K562 (cell line): ENCODE results near the gene TEX54. TPM values are rescaled to one million over a fixed set of nuclear protein-coding genes. Genes with fewer than 3 reads are reported as not detected.
A peak's percentile ranks its signal among the peaks of the same experiment; 100 is the strongest.

ENCODE experiments used
- ADNP ChIP-seq: fragments of 200-800 bp; sonication (Bioruptor generic); IDR thresholded peaks from 2 replicates; pipeline ENCODE4 v1.6.1; 2016; ENCODE audit warnings: missing genetic modification characterization, missing compliant biosample characterization
- ATF2 ChIP-seq: sonication (generic); formaldehyde crosslinking; IDR thresholded peaks from 2 replicates; pipeline ENCODE4 v1.8.1; 2022; ENCODE audit warnings: missing genetic modification reagents
- BMI1 ChIP-seq: fragments of 150-350 bp; IDR thresholded peaks from 2 replicates; pipeline ENCODE4 v1.6.1; 2014; ENCODE audit warnings: low read length
- CHD2 ChIP-seq: IDR thresholded peaks from 2 replicates; pipeline ENCODE4 v1.6.1; 2011; ENCODE audit warnings: low read depth, low read length
- EZH2 ChIP-seq: IDR thresholded peaks from 2 replicates; pipeline ENCODE4 v1.6.1; 2012; ENCODE audit warnings: low read depth, mild to moderate bottlenecking, inconsistent platforms, low read length, borderline replicate concordance
- GABPA ChIP-seq: fragments of 200-800 bp; sonication (Bioruptor generic); conservative IDR thresholded peaks from 2 replicates; pipeline ENCODE4 v1.6.1; 2016; ENCODE audit warnings: low read depth, missing genetic modification characterization, missing compliant biosample characterization
- HDAC3 ChIP-seq: fragments of 450-650 bp; IDR thresholded peaks from 2 replicates; pipeline ENCODE4 v1.6.1; 2018; ENCODE audit warnings: borderline replicate concordance, mild to moderate bottlenecking, moderate library complexity; ENCODE audit not compliant: partially characterized antibody
- HMG20B ChIP-seq: fragments of 250-450 bp; sonication (Bioruptor Pico); IDR thresholded peaks from 2 replicates; pipeline ENCODE4 v1.5.0; 2021; ENCODE audit warnings: mild to moderate bottlenecking
- HNRNPLL ChIP-seq: fragments of 200-400 bp; formaldehyde crosslinking; IDR thresholded peaks from 2 replicates; pipeline ENCODE4 v1.6.1; 2017; ENCODE audit warnings: low read length, low read depth, mild to moderate bottlenecking; ENCODE audit not compliant: poor library complexity, severe bottlenecking
- MCM3 ChIP-seq: fragments of 450-650 bp; IDR thresholded peaks from 2 replicates; pipeline ENCODE4 v1.6.1; 2016
- MIER1 ChIP-seq: fragments of 450-650 bp; IDR thresholded peaks from 2 replicates; pipeline ENCODE4 v1.6.1; 2016; ENCODE audit warnings: antibody characterized with exemption, mild to moderate bottlenecking, low read depth
- MTF1 ChIP-seq: fragments of 250-450 bp; sonication (Bioruptor Pico); IDR thresholded peaks from 2 replicates; pipeline ENCODE4 v1.9.0; 2021; ENCODE audit warnings: moderate library complexity, mild to moderate bottlenecking, inconsistent platforms, borderline replicate concordance
- MXI1 ChIP-seq: IDR thresholded peaks from 2 replicates; pipeline ENCODE4 v1.6.1; 2011; ENCODE audit warnings: low read depth, mild to moderate bottlenecking, improper control_type of control experiment, low read length
- NCOA1 ChIP-seq: fragments of 450-650 bp; IDR thresholded peaks from 2 replicates; pipeline ENCODE4 v1.6.1; 2016; ENCODE audit warnings: low read depth
- NR4A1 ChIP-seq, 2 experiments: fragments of 250-450 bp in 1 of 2; fragments of 450-650 bp in 1 of 2; sonication (Bioruptor Pico) in 1 of 2; IDR thresholded peaks; 2 replicates each; pipeline versions ENCODE4 v1.4.0 to v1.6.1; 2016 to 2020; ENCODE audit warnings: mild to moderate bottlenecking in 2 of 2, missing compliant biosample characterization in 1 of 2, missing genetic modification characterization in 1 of 2, moderate library complexity in 1 of 2
- SIN3B ChIP-seq: fragments of 450-650 bp; IDR thresholded peaks from 2 replicates; pipeline ENCODE4 v1.6.1; 2017; ENCODE audit warnings: low read depth, mild to moderate bottlenecking, moderate library complexity
- SRSF1 ChIP-seq: fragments of 200-400 bp; formaldehyde crosslinking; IDR thresholded peaks from 2 replicates; pipeline ENCODE4 v1.6.1; 2017; ENCODE audit warnings: mild to moderate bottlenecking, low read depth, low read length, moderate library complexity
- TFAM ChIP-seq: fragments of 250-450 bp; sonication (Bioruptor Pico); conservative IDR thresholded peaks from 2 replicates; pipeline ENCODE4 v1.5.0; 2021; ENCODE audit warnings: mild to moderate bottlenecking, moderate library complexity
- ZBTB7A ChIP-seq: IDR thresholded peaks from 2 replicates; pipeline ENCODE4 v1.6.1; 2011; ENCODE audit warnings: low read depth, mild to moderate bottlenecking, low read length, moderate library complexity, borderline replicate concordance; ENCODE audit not compliant: control insufficient read depth
- ZC3H8 ChIP-seq: fragments of 450-650 bp; IDR thresholded peaks from 2 replicates; pipeline ENCODE4 v1.6.1; 2017
- ZFP30 ChIP-seq: fragments of 250-450 bp; sonication (Bioruptor Pico); IDR thresholded peaks from 2 replicates; pipeline ENCODE4 v1.8.0; 2022; ENCODE audit warnings: moderate library complexity, mild to moderate bottlenecking, inconsistent platforms, borderline replicate concordance
- ZKSCAN3 ChIP-seq: fragments of 250-450 bp; sonication (Bioruptor Pico); IDR thresholded peaks from 2 replicates; pipeline ENCODE4 v1.4.0; 2020
- ZNF121 ChIP-seq: sonication (generic); formaldehyde crosslinking; conservative IDR thresholded peaks from 2 replicates; pipeline ENCODE4 v1.8.0; 2022; ENCODE audit warnings: missing genetic modification reagents
- ZNF253 ChIP-seq: fragments of 250-450 bp; sonication (Bioruptor Pico); conservative IDR thresholded peaks from 2 replicates; pipeline ENCODE4 v1.6.1; 2021; ENCODE audit warnings: mild to moderate bottlenecking
- ZNF584 ChIP-seq: fragments of 200-800 bp; sonication (Bioruptor generic); IDR thresholded peaks from 2 replicates; pipeline ENCODE4 v1.6.1; 2016; ENCODE audit warnings: low read depth, mild to moderate bottlenecking, missing genetic modification characterization, missing compliant biosample characterization
- ZNF639 ChIP-seq, 2 experiments: fragments of 200-800 bp in 1 of 2; sonication (Bioruptor generic) in 1 of 2; sonication (generic) in 1 of 2; formaldehyde crosslinking in 1 of 2; IDR thresholded peaks in 1 of 2; conservative IDR thresholded peaks in 1 of 2; 2 replicates each; pipeline versions ENCODE4 v1.5.0 to v1.6.1; 2016 to 2020; ENCODE audit warnings: missing compliant biosample characterization in 1 of 2, missing genetic modification characterization in 1 of 2, missing genetic modification reagents in 1 of 2
- ZNF668 ChIP-seq: fragments of 250-450 bp; sonication (Bioruptor Pico); IDR thresholded peaks from 2 replicates; pipeline ENCODE4 v1.8.0; 2022; ENCODE audit warnings: mild to moderate bottlenecking, inconsistent platforms
- polyA plus RNA-seq, 8 experiments: library from polyadenylated mRNA; depleted of rRNA in 4 of 8; stranded (reverse) in 5 of 8; unstranded in 3 of 8; fragments of >200 nt; fragmentation: Nextera tagmentation in 2 of 8; fragmentation: Illumina TruSeq in 1 of 8; extraction: Ambion mirVana in 2 of 8; extraction: Trizol in 1 of 8; gene quantifications; 2 replicates each; pipeline versions ENCODE4 v1.2.1 to v1.2.3, GENCODE V29; 2011 to 2014; ENCODE audit warnings: inconsistent platforms in 1 of 8, missing spikeins in 1 of 8
- total RNA-seq, 7 experiments: library from RNA; depleted of rRNA in 6 of 7; stranded (reverse); fragments of >200 nt in 6 of 7; fragmentation: Illumina TruSeq in 2 of 7; extraction: Trizol in 2 of 7; gene quantifications; 2 replicates each; pipeline versions ENCODE4 v1.2.1 to v1.2.3, GENCODE V29; 2011 to 2021; ENCODE audit warnings: low replicate concordance in 1 of 7
- TF ChIP-seq, protein P1 (sequence below): sonication (generic); formaldehyde crosslinking; IDR thresholded peaks from 2 replicates; pipeline ENCODE4 v1.9.0; 2022; ENCODE audit warnings: mild to moderate bottlenecking, missing genetic modification reagents

Gene TEX54
- total and polyA plus RNA-seq, 9 of the 15 experiments (the other 6 are each of a cell fraction or from before 2014, with no cell fraction given) = not detected

DNA sequence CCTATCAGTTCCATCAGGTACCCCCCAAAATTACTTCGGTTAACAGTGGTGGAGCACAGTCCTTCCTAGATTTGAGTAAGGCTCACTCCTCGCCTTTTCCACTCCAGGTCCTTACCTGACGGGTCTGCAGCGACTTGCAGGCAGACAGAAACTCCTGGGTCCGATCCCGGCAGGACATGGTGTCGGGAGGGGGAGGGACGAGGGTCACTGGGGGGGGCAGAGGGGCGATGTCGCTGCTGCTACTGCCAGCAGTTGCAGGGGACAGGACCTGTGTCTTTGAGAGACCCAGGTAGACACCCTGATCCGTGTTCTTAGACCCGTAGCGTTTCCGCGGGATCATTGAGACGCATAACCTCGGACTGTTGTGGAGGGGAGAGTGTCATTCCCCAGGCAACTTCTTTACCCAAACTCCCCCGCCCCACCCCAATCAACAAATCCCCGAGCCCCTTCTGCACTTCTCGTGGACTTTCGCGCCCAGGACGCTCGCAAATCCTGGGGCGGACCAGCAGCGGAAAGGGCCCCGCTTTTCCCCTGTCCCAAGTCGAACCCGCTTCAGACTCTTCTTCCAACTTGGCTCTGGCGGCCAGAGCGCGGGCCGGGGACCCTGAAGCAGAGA, 1.6 kb downstream of the TEX54 start (continued):
- TF ChIP-seq MTF1 (CRISPR knock-in tag) (no peak), ZBTB7A (peak; percentile 22; the same call in 1 of the 2 replicates), TFAM (CRISPR knock-in tag) (no peak), ZFP30 (CRISPR knock-in tag) (no peak), ZNF584 (CRISPR knock-in tag) (no peak), ZNF121 (CRISPR knock-in tag) (no peak), MXI1 (no peak), GABPA (tag) (no peak), HMG20B (no peak), ZNF639 (CRISPR knock-in tag; conservative IDR thresholded peaks at IDR 0.05 in 1 of 2, IDR thresholded peaks at IDR 0.05 in 1 of 2) (no peak), NCOA1 (no peak; the same call in 1 of the 2 replicates), CHD2 (no peak), ATF2 (no peak), SIN3B (0 out of 2 replicates have a peak, but pooled peaks have one; percentile 48), NR4A1 (CRISPR knock-in tag; IDR thresholded peaks at IDR 0.05) (no peak), NR4A1 (tag; IDR thresholded peaks at IDR 0.05) (no peak), ZNF253 (no peak), MIER1 (no peak), HNRNPLL (no peak), ADNP (tag) (no peak), MCM3 (no peak), ZC3H8 (no peak), SRSF1 (no peak), BMI1 (no peak), EZH2 (no peak), ZKSCAN3 (CRISPR knock-in tag) (no peak), ZNF668 (no peak), HDAC3 (peak; percentile 81)
- TF ChIP-seq, protein P1, sequence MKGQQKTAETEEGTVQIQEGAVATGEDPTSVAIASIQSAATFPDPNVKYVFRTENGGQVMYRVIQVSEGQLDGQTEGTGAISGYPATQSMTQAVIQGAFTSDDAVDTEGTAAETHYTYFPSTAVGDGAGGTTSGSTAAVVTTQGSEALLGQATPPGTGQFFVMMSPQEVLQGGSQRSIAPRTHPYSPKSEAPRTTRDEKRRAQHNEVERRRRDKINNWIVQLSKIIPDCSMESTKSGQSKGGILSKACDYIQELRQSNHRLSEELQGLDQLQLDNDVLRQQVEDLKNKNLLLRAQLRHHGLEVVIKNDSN (CRISPR knock-in tag) = no peak
